OCI-LY1 (cell line): ENCODE data around the gene TK1.

Source experiments
- CTCF ChIP-seq: fragments of 200-600 bp; sonication (generic), shearing (Covaris generic); IDR thresholded peaks from 2 replicates; pipeline ENCODE4 v1.5.1; 2017; ENCODE audit warnings: mild to moderate bottlenecking, antibody characterized with exemption, low read length, moderate library complexity, mixed read lengths
- EZH2 ChIP-seq: fragments of 200-600 bp; sonication (generic), shearing (Covaris generic); IDR thresholded peaks from 2 replicates; pipeline ENCODE4 v1.8.0; 2017; ENCODE audit warnings: borderline replicate concordance, mixed run types, mild to moderate bottlenecking, antibody characterized with exemption, low read length, moderate library complexity, mixed read lengths

DNA sequence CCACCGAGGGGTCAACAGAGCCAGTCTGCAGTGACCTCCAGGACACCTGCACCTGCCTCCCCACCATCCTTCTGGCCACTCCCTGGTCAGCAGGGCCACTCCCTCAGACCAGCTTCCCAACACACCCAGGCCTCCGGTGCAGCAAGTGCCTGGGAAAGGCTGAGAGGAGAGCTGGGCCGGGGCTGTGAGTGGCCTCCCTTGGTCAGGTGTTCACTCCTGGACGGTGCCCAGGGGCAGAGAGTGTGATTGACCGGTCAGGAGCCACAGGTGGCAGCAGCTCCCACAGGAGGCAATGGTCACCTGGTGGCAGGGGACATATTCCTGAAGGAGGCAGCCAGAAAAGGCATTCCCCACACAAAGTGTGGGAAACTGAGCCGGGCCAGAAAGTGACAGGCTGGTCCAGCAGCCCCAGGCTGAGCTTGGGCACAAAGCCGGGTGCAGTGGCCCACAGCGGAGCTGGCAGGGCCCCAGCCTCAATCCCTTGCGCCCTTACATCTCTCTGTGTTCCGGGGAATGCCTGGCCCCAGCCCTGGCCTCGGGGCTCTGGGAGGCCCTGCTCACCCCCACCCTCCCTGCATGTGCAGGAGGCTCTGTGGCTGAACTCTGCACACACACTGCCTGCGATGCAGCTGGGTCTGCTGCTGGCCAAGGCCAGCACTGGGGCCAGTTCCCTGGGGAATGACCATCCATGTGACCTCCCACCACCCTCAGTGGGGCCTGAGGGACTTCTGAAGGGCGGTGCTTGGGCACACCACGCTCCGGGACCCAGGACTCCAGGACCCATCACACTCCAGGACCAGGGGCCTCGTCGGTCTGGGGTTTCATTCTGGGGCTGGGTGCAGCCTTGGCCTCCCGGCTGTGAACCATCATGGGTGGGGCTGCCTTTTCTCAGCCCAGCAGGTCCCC is 41.9 kb downstream of the TK1 start:
- TF ChIP-seq EZH2 (no peak), CTCF (no peak)
